AG10803 (cell line): ENCODE data around the gene PIK3C2B.

ENCODE experiments used
- DNase-seq: peaks from one replicate; pipeline ENCODE4 v3.0.0; 2010; ENCODE audit warnings: low read depth
- H3K4me3 ChIP-seq: 2 replicates; pipeline ENCODE4 v1.5.1; 2011; ENCODE audit warnings: mild to moderate bottlenecking, low read length, control low read depth
- TF ChIP-seq, protein P1 (sequence below): conservative IDR thresholded peaks from 2 replicates; pipeline ENCODE4 v1.5.1; 2011; ENCODE audit warnings: mild to moderate bottlenecking, low read length, control low read depth, inconsistent platforms

Gene PIK3C2B, protein sequence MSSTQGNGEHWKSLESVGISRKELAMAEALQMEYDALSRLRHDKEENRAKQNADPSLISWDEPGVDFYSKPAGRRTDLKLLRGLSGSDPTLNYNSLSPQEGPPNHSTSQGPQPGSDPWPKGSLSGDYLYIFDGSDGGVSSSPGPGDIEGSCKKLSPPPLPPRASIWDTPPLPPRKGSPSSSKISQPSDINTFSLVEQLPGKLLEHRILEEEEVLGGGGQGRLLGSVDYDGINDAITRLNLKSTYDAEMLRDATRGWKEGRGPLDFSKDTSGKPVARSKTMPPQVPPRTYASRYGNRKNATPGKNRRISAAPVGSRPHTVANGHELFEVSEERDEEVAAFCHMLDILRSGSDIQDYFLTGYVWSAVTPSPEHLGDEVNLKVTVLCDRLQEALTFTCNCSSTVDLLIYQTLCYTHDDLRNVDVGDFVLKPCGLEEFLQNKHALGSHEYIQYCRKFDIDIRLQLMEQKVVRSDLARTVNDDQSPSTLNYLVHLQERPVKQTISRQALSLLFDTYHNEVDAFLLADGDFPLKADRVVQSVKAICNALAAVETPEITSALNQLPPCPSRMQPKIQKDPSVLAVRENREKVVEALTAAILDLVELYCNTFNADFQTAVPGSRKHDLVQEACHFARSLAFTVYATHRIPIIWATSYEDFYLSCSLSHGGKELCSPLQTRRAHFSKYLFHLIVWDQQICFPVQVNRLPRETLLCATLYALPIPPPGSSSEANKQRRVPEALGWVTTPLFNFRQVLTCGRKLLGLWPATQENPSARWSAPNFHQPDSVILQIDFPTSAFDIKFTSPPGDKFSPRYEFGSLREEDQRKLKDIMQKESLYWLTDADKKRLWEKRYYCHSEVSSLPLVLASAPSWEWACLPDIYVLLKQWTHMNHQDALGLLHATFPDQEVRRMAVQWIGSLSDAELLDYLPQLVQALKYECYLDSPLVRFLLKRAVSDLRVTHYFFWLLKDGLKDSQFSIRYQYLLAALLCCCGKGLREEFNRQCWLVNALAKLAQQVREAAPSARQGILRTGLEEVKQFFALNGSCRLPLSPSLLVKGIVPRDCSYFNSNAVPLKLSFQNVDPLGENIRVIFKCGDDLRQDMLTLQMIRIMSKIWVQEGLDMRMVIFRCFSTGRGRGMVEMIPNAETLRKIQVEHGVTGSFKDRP (N-terminal part only)

DNA sequence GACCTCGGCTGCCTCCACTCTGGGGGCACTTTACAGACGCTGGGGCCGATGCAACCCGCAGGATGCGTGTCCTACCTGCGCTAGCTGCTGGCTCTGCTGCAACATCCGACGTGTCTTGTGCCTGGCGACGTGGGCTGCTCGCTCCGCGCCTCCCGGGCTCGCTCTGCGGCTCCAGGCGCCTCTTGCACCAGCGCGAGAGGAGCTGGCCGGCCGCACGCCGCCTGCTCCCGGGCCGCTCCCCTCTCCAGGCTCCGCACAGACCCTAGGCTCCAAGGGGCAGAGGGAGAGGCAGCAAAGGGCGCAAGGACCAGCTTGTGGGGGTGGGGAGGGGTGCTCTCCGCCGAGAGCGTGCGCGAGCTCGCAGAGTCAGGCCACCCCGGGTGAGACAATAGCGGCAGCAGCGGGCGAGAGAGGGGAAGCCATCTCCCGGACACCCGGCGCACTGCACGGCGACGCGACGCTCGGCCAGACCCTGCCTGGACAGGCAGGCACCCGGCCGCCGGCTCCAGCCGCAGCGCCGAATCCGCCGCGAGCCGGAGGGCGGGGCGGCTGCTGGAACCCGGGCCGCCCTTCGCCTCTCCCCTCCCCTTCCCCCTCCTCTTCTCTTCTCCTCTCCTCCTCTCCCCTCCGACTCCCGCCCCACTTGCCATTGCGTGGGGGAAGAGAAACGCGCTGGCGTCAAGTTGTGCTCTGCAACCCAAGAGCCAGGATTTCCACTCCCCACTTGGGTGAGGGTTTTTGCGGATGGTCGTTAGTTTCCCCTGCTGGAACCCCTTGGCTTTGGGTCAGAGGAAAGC, at the start of gene PIK3C2B:
PIK3C2B (minus strand) TSS at position 525 of the 797 bp plus-strand sequence. CDS start 25,003 bp downstream, outside the sequence.
- TF ChIP-seq, protein P1, sequence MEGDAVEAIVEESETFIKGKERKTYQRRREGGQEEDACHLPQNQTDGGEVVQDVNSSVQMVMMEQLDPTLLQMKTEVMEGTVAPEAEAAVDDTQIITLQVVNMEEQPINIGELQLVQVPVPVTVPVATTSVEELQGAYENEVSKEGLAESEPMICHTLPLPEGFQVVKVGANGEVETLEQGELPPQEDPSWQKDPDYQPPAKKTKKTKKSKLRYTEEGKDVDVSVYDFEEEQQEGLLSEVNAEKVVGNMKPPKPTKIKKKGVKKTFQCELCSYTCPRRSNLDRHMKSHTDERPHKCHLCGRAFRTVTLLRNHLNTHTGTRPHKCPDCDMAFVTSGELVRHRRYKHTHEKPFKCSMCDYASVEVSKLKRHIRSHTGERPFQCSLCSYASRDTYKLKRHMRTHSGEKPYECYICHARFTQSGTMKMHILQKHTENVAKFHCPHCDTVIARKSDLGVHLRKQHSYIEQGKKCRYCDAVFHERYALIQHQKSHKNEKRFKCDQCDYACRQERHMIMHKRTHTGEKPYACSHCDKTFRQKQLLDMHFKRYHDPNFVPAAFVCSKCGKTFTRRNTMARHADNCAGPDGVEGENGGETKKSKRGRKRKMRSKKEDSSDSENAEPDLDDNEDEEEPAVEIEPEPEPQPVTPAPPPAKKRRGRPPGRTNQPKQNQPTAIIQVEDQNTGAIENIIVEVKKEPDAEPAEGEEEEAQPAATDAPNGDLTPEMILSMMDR: peak; percentile 41
- peak; percentile 73 for DNase-seq
- H3K4me3 ChIP-seq: peak within 1 kb of the TSS; percentile 71

DNA sequence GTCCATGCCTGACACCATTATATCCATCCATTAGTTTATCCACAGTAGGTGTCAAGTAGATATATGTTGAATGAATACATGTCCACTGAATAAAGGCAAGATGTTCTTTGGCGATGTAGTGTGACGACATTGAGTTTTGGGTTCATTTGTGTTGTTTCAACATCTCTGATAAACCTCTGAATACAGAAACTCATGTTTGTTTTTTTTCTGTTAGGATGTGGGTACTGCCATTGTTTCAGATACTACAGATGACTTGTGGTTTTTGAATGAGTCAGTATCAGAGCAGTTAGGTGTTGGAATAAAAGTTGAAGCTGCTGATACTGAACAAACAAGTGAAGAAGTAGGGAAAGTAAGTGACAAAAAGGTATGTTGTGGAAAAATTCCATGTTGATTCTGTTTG, 49.7 kb upstream of the PIK3C2B start:
- TF ChIP-seq, protein P1: no peak
- DNase-seq: peak; percentile 39
- no peak overlapping the region for H3K4me3 ChIP-seq

DNA sequence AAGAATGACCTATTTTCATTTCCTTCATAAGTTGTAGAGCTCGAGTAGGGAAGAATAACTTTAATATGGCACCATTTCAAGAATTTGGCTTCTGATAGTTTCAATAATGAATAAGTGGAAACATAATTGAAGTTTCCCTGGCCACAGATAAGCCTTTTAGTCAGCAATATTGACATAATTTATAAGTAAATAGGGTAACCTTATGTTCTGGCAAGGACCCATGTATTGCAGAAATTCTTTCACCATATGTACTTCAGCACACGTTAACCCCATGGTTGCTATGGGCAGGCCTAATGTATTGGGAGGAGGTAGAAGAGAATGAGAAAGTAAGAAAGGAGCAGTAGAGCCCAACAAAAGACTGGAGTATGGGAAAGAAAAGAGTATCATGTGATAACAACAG, 47.0 kb upstream of the PIK3C2B start:
- TF ChIP-seq, protein P1: no peak
- no peak overlapping the region for H3K4me3 ChIP-seq
- DNase-seq: no peak

DNA sequence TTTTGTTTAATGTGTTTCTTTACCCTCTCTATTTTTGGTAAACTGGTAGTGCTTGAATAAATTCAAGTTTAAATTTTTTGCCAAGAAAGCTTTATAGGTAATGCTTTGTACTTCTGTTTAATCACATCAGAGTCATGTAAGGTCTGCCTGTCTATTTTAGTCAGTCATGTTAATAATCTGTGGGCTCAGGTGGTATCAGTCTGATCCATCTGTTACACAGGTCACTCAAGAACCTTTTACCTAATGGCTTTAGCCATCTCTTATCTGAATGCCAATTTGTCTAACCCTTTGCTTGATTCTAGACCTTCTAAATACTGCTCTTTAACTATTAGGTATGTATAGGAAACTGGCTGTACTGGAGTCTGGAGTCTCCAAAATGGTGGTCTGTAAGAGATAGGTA, 38.2 kb upstream of the PIK3C2B start:
- TF ChIP-seq, protein P1: no peak
- no peak for DNase-seq
- no peak overlapping the region for H3K4me3 ChIP-seq

DNA sequence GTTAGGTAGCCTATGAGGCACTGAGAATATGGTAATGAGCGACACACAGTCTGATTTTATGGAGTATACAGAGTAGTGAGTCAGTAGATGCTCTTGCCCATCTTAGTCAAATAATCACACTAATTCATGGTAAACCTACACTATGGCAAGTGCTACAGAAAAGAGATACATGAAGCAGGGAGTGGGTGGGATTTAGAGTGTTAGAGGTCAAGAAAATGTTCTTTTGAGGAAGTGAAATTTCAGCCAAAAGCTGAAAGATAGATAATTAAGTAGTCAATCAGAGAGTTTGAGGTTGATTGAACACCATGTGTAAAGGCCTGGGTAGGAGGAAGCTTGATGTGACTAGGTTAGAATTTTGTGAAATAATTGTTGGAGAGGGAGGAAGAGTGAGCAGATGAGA, 36.3 kb upstream of the PIK3C2B start:
- no peak overlapping the region for H3K4me3 ChIP-seq
- TF ChIP-seq, protein P1: no peak
- DNase-seq: no peak

DNA sequence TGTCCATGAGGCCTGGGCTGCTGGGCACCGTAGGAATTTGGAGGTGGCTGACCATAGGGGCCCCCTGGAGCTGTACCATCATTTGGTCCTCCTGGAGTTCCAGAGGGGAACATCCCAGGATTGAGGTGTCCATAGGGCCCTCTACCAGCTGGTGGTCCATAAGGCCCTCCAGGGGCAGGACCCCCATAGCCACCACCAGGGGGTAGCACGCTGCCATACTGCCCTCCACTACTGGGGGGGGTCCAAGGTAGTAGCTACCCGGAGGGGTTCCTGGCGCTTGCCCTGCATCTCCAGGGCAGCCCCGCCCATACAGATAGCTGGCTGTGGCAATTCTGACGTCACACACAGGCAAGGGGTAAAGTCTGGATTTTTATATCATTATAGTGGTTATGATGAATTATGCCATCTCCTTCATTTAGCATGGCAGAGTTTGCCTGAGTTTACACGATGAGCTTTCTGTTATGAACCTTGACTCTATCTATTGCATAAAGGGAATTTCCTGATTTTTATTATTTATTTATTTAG, 34.8 kb upstream of the PIK3C2B start:
- no peak for DNase-seq
- TF ChIP-seq, protein P1: no peak
- no peak overlapping the region for H3K4me3 ChIP-seq
